ENCODE data around the gene RHOT2.

RHOT2 gene

DNA sequence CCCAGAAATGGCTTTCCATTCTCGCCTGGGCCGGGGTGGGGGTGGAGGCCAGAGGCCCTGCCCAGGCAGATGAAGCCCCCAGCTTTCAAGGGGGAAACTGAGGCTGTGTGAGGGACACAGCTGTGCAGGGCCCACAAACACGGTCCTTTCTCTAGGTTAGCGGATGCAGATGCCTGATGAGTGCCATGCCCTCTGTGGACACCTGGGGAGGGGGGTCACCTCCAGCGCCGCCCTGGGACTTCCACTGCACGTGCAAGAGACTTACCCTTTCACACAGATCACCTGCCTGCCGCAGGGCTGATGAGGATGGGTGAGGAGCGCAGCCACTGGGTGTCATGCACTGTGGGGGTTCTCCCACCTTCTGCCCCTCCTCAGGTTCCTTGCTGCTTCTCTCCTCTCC, 50.5 kb downstream of the RHOT2 start:
- H4K20me1 ChIP-seq (ENCODE audit: insufficient read depth, low read length), result no peaks in the 10 kb centered on the region
- H3K79me2 ChIP-seq (ENCODE audit: insufficient read depth, low read length), result no peaks in the 10 kb centered on the region
- TF ChIP-seq EZH2 (IDR thresholded peaks at IDR 0.05; ENCODE audit: borderline replicate concordance, low read length), result no peak
- TF ChIP-seq, protein P1, sequence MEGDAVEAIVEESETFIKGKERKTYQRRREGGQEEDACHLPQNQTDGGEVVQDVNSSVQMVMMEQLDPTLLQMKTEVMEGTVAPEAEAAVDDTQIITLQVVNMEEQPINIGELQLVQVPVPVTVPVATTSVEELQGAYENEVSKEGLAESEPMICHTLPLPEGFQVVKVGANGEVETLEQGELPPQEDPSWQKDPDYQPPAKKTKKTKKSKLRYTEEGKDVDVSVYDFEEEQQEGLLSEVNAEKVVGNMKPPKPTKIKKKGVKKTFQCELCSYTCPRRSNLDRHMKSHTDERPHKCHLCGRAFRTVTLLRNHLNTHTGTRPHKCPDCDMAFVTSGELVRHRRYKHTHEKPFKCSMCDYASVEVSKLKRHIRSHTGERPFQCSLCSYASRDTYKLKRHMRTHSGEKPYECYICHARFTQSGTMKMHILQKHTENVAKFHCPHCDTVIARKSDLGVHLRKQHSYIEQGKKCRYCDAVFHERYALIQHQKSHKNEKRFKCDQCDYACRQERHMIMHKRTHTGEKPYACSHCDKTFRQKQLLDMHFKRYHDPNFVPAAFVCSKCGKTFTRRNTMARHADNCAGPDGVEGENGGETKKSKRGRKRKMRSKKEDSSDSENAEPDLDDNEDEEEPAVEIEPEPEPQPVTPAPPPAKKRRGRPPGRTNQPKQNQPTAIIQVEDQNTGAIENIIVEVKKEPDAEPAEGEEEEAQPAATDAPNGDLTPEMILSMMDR (IDR thresholded peaks at IDR 0.05; ENCODE audit: low read length), result no peak
- H3K27me3 ChIP-seq (ENCODE audit: insufficient read depth, low read length), result peaks cover 18% of the 10 kb centered on the region
- H3K4me1 ChIP-seq (ENCODE audit: insufficient read depth, low read length, severe bottlenecking), result peaks cover 40% of the 10 kb centered on the region
- H3K36me3 ChIP-seq (ENCODE audit: insufficient read depth, low read length), result peaks cover 8% of the 10 kb centered on the region
- H3K9me3 ChIP-seq (ENCODE audit: low read length), result no peaks in the 10 kb centered on the region
- H3K4me3 ChIP-seq (ENCODE audit: low read depth, low read length, poor library complexity, severe bottlenecking), result no peak overlapping the region
- no peaks in the 10 kb centered on the region for H3K9me2 ChIP-seq (ENCODE audit: low read depth, low read length)
- H2AFZ ChIP-seq (ENCODE audit: low read length), result no peak overlapping the region
- H3K4me2 ChIP-seq (ENCODE audit: low read length), result no peak overlapping the region
- H3K27ac ChIP-seq (ENCODE audit: low read depth, low read length, poor library complexity, severe bottlenecking), result no peak overlapping the region
- no peaks in the 10 kb centered on the region for H3F3A ChIP-seq (ENCODE audit: insufficient read depth, low read length)
- H3K9ac ChIP-seq (ENCODE audit: low read length), result no peak overlapping the region

DNA sequence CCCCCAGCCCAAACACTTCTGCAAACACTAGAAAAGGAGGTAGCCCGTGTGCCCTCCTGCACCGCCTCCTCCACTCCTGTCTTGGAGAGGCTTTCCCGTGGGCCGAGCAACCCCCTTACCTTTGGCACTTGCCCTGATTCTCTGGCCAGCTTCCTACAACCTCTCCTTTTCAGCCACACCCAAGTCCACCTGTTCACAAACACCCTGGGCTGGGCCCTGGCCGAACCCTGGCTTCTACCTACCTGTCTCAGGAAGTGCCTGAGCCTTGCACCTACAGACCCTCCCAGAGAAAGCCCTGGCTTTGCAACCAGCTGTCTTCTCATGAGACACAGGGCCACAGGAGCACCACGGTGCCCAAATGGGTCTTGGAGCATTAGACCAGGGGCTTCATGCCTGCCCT, 51.0 kb downstream of the RHOT2 start:
- peaks cover 8% of the 10 kb centered on the region for H3K36me3 ChIP-seq (ENCODE audit: insufficient read depth, low read length)
- H3K4me1 ChIP-seq (ENCODE audit: insufficient read depth, low read length, severe bottlenecking), result peaks cover 42% of the 10 kb centered on the region
- no peaks in the 10 kb centered on the region for H3K9me2 ChIP-seq (ENCODE audit: low read depth, low read length)
- H2AFZ ChIP-seq (ENCODE audit: low read length), result no peak overlapping the region
- no peak overlapping the region for H3K4me3 ChIP-seq (ENCODE audit: low read depth, low read length, poor library complexity, severe bottlenecking)
- H3K9ac ChIP-seq (ENCODE audit: low read length), result no peak overlapping the region
- H3K27ac ChIP-seq (ENCODE audit: low read depth, low read length, poor library complexity, severe bottlenecking), result no peak overlapping the region
- H3K4me2 ChIP-seq (ENCODE audit: low read length), result no peak overlapping the region
- no peak for TF ChIP-seq EZH2 (IDR thresholded peaks at IDR 0.05; ENCODE audit: borderline replicate concordance, low read length)
- TF ChIP-seq, protein P1 (IDR thresholded peaks at IDR 0.05; ENCODE audit: low read length), result no peak
- peaks cover 18% of the 10 kb centered on the region for H3K27me3 ChIP-seq (ENCODE audit: insufficient read depth, low read length)
- H4K20me1 ChIP-seq (ENCODE audit: insufficient read depth, low read length), result no peaks in the 10 kb centered on the region
- no peaks in the 10 kb centered on the region for H3K9me3 ChIP-seq (ENCODE audit: low read length)
- no peaks in the 10 kb centered on the region for H3F3A ChIP-seq (ENCODE audit: insufficient read depth, low read length)
- no peaks in the 10 kb centered on the region for H3K79me2 ChIP-seq (ENCODE audit: insufficient read depth, low read length)

DNA sequence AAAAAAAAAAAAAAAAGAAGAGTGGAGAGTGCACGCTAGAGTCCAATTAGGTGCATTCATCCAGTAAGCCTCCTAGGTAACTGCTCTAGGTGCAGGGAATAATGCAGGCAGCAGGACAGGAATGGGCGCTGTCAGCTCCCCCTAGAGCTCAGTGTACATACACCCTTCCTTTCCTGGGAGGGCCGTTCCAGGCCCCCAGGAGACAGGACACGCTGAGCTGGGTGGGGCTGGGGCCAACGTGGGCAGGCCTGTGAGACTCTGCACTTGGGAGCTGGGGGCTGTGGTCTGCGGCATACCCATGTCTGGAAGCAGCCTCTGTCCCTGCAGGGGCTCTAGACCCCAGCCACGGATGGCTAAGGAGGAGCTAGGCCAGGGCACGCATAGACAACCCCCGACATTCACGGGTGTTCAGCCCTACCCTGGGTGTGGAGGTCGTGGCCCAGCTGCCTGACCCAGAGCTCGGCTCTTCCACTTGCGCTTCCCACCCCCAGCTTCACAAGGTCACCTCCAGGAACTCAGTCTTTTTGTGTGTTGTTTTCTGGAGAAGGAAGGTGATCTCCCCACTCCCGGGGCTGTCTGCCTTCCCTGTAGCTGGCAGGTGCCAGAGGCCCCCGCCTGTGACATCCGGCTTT, 52.0 kb downstream of the RHOT2 start:
- Histone ChIP-seq H3K9me2 (ENCODE audit: low read depth, low read length) (no peaks in the 10 kb centered on the region), H3K4me1 (ENCODE audit: insufficient read depth, low read length, severe bottlenecking) (peaks cover 36% of the 10 kb centered on the region), H2AFZ (ENCODE audit: low read length) (no peak overlapping the region), H3K36me3 (ENCODE audit: insufficient read depth, low read length) (peaks cover 8% of the 10 kb centered on the region), H3K4me3 (ENCODE audit: low read depth, low read length, poor library complexity, severe bottlenecking) (peak overlapping the region; percentile 89), H3K79me2 (ENCODE audit: insufficient read depth, low read length) (no peaks in the 10 kb centered on the region), H3K27me3 (ENCODE audit: insufficient read depth, low read length) (peaks cover 12% of the 10 kb centered on the region), H3K27ac (ENCODE audit: low read depth, low read length, poor library complexity, severe bottlenecking) (no peak overlapping the region), H3K9ac (ENCODE audit: low read length) (peak overlapping the region; percentile 93), H4K20me1 (ENCODE audit: insufficient read depth, low read length) (no peaks in the 10 kb centered on the region), H3F3A (ENCODE audit: insufficient read depth, low read length) (no peaks in the 10 kb centered on the region), H3K4me2 (ENCODE audit: low read length) (peak overlapping the region; percentile 93), H3K9me3 (ENCODE audit: low read length) (no peaks in the 10 kb centered on the region)
- no peak for TF ChIP-seq EZH2 (IDR thresholded peaks at IDR 0.05; ENCODE audit: borderline replicate concordance, low read length)
- TF ChIP-seq, protein P1 (IDR thresholded peaks at IDR 0.05; ENCODE audit: low read length), result peak; percentile 6; the same call in 1 of the 2 replicates
